ENCODE results near the gene PHACTR1. TPM values are rescaled to one million over a fixed set of nuclear protein-coding genes. Genes with fewer than 3 reads are reported as not detected.

PHACTR1 gene
- total and polyA plus RNA-seq, 4 donors: 0.31 to 1.5 (median 0.79) TPM

DNA sequence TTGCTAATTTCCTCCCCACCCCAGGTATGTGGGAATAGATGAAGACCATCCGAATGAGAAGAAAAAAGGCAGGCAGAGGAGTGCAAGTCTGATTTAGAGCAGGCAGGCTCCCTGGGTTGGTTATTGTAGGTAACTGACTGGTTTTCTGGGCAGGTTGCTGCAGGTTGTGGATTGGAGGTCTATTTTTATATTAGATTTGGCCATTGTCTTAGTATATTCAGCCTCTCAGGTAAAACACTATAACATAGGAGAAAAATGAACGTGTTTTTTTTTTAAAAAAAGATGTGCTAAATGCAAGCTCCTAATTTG lies 612.3 kb downstream of the PHACTR1 start (continued):
- TF ChIP-seq CTCF (IDR thresholded peaks at IDR 0.05; ENCODE audit: low read depth, low read length, missing input control) (no peak), JUND (IDR thresholded peaks at IDR 0.05) (no peak), HNF4G (IDR thresholded peaks at IDR 0.05) (no peak), GABPA (IDR thresholded peaks at IDR 0.05 in 1 of 2, conservative IDR thresholded peaks at IDR 0.05 in 1 of 2) (no peak), ATF3 (IDR thresholded peaks at IDR 0.05) (no peak), FOXA2 (IDR thresholded peaks at IDR 0.05) (no peak)

DNA sequence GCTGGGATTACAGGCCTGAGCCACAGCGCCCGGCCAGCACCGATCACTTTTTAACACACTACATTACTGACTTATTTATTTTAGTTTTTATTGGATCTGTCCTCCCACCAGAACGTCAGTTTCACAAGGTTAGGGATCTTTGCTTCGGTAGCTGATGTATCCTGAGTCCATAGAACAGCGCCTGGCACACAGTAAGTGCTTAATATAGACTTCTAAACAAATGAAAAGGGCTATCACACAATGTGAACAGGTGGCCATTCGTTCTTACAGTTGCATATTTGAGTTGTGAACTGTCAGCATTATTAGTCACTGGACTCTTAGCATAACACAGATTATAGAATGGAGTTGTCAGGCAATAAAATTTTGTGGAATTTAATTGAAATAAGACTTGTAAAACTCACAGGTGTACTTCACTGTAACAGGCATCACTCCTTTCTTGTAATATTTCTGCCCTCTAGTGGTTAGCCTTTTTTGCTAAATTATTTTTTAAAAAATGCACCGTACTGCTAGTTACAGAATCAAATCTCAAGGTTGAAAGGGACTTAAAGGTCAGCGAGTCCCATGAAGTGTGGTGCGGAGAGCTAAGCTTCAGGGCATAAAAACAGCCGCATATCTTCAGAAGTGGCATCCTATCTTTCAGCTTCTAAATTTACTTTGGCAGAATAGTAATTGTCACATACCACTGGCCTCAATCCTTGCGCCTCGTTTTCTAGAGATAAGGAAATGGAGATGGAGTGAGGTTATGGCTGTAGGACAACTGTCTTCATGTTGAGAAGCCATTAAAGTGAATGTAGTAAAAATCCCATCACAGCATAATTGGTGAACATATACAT lies 615.2 kb downstream of the PHACTR1 start:
- 50% methylated on average over 13 of the region's 13 CpGs for WGBS
- no peak for DNase-seq (ENCODE audit: low spot score)
- H3K4me3 ChIP-seq (ENCODE audit: low read depth in 1 of 3, low read length in 3 of 3): no peak overlapping the region
- H3K4me1 ChIP-seq (ENCODE audit: control insufficient read depth in 4 of 4, insufficient read depth in 4 of 4, low read length in 3 of 4): peaks cover 0 to 12% (median 4%) of the 10 kb centered on the region in 4 donors
- peak; percentile 85 to 86 for TF ChIP-seq RAD21 (IDR thresholded peaks at IDR 0.05)
- peak; percentile 63 for TF ChIP-seq CTCF (IDR thresholded peaks at IDR 0.05; ENCODE audit: low read depth, low read length, missing input control)
- no peak for TF ChIP-seq RXRA (IDR thresholded peaks at IDR 0.05)
- H3K9me3 ChIP-seq (ENCODE audit: control insufficient read depth in 4 of 4, low read length in 3 of 4): no peaks in the 10 kb centered on the region
- H3K27ac ChIP-seq (ENCODE audit: low read depth in 1 of 2, low read length in 2 of 2): no peak overlapping the region
- no peak overlapping the region for H3K9ac ChIP-seq (ENCODE audit: low read depth in 1 of 2, low read length in 2 of 2)
- H3K27me3 ChIP-seq (ENCODE audit: control insufficient read depth in 4 of 4, insufficient read depth in 4 of 4, low read length in 3 of 4): no peaks in the 10 kb centered on the region
- H3K36me3 ChIP-seq (ENCODE audit: control insufficient read depth in 4 of 4, insufficient read depth in 3 of 4, low read depth in 1 of 4, low read length in 3 of 4): no peaks in the 10 kb centered on the region

DNA sequence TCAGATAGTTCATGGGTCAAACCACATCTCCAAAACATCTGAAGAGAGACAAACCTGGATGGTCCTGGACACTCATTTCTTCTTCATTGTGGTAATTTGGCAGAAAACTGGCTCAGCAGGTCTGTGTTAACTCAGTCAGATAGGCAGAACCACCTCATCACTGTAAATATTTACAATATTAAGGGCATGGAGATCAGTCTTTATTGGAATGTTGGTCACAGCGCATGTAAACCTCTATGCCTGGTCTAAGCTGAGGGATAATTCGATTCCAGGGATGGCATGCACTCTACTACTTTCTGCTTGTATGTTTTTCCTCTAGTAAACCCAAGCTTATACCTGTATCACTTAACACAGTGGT lies 615.8 kb downstream of the PHACTR1 start:
- no peak for DNase-seq (ENCODE audit: low spot score)
- Histone ChIP-seq H3K4me1 (ENCODE audit: control insufficient read depth in 4 of 4, insufficient read depth in 4 of 4, low read length in 3 of 4) (peaks cover 0 to 12% (median 4%) of the 10 kb centered on the region in 4 donors), H3K27ac (ENCODE audit: low read depth in 1 of 2, low read length in 2 of 2) (no peak overlapping the region), H3K27me3 (ENCODE audit: control insufficient read depth in 4 of 4, insufficient read depth in 4 of 4, low read length in 3 of 4) (no peaks in the 10 kb centered on the region), H3K9ac (ENCODE audit: low read depth in 1 of 2, low read length in 2 of 2) (no peak overlapping the region), H3K9me3 (ENCODE audit: control insufficient read depth in 4 of 4, low read length in 3 of 4) (no peaks in the 10 kb centered on the region), H3K4me3 (ENCODE audit: low read depth in 1 of 3, low read length in 3 of 3) (no peak overlapping the region), H3K36me3 (ENCODE audit: control insufficient read depth in 4 of 4, insufficient read depth in 3 of 4, low read depth in 1 of 4, low read length in 3 of 4) (no peaks in the 10 kb centered on the region)
- TF ChIP-seq GABPA (IDR thresholded peaks at IDR 0.05 in 1 of 2, conservative IDR thresholded peaks at IDR 0.05 in 1 of 2): no peak
- TF ChIP-seq EGR1 (IDR thresholded peaks at IDR 0.05; ENCODE audit: low read depth in 2 of 2): no peak
- TF ChIP-seq, protein P1, sequence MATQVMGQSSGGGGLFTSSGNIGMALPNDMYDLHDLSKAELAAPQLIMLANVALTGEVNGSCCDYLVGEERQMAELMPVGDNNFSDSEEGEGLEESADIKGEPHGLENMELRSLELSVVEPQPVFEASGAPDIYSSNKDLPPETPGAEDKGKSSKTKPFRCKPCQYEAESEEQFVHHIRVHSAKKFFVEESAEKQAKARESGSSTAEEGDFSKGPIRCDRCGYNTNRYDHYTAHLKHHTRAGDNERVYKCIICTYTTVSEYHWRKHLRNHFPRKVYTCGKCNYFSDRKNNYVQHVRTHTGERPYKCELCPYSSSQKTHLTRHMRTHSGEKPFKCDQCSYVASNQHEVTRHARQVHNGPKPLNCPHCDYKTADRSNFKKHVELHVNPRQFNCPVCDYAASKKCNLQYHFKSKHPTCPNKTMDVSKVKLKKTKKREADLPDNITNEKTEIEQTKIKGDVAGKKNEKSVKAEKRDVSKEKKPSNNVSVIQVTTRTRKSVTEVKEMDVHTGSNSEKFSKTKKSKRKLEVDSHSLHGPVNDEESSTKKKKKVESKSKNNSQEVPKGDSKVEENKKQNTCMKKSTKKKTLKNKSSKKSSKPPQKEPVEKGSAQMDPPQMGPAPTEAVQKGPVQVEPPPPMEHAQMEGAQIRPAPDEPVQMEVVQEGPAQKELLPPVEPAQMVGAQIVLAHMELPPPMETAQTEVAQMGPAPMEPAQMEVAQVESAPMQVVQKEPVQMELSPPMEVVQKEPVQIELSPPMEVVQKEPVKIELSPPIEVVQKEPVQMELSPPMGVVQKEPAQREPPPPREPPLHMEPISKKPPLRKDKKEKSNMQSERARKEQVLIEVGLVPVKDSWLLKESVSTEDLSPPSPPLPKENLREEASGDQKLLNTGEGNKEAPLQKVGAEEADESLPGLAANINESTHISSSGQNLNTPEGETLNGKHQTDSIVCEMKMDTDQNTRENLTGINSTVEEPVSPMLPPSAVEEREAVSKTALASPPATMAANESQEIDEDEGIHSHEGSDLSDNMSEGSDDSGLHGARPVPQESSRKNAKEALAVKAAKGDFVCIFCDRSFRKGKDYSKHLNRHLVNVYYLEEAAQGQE (IDR thresholded peaks at IDR 0.05): no peak
- no peak for TF ChIP-seq FOXA2 (IDR thresholded peaks at IDR 0.05)
- no peak for TF ChIP-seq YY1 (IDR thresholded peaks at IDR 0.05)
- TF ChIP-seq FOXA1 (IDR thresholded peaks at IDR 0.05): no peak
- TF ChIP-seq CTCF (IDR thresholded peaks at IDR 0.05; ENCODE audit: low read depth, low read length, missing input control): no peak
- TF ChIP-seq HNF4A (conservative IDR thresholded peaks at IDR 0.05): no peak
- TF ChIP-seq MAX (IDR thresholded peaks at IDR 0.05): no peak
- no peak for TF ChIP-seq ATF3 (IDR thresholded peaks at IDR 0.05)
- TF ChIP-seq HNF4G (IDR thresholded peaks at IDR 0.05): no peak
- no peak for TF ChIP-seq NR2F2 (IDR thresholded peaks at IDR 0.05)
- 74% methylated on average over 2 of the region's 2 CpGs for WGBS

Measured in liver (tissue), 9 donors.